ENCODE data around the gene GGT1.
"Not testable (repeated sequence)": the region's sequence is repeated elsewhere in the genome, so short reads cannot be mapped to it uniquely, and the experiment has no call there.

GGT1 gene

GRCh38 chr22:24599958-24600715 lies 2.9 kb upstream of the GGT1 start:
- DNase-seq (ENCODE audit: low read depth): not testable (repeated sequence)

DNA sequence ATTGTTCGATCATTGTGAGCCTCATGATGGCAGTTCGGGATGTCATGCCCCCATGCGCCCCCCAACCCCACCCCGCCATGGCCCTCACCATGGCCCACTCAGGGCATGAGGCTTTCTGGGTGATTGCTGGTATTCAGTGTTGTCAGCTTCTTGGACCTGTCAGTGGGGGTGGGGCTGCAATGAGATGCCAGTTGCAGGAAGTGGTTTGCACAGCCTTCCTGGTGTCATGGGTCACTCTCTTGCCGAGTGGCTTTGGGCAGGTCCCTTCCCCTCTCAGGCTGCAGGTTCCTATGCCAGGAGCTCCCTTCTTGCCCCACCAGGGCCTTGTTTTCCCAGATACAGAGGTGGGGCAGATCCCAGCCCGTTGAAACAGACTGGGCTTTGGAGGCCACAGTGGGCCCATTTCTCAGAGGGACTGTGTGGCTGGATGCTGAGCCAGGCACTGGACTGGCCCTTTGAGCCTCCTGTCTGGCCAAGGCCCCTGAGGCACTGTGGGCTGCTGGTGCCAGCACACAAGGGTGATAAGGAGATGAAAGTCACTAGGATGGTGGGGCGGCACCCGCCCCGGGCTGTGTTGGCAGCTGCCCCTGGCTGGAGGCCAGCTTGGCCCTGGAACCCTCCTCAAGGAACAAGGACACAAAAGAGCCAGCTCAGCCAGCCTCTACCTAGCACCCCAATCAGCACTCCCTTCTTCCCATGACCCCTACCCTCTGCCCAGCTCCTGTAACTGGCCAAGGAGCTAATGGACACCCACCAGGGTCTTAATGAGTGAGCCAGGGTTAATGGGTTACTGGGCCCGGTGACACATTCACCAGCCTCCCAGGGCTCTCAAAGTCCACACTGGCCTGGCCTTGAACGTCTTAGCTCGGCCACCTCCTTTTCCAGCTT lies 1.5 kb upstream of the GGT1 start:
- DNase-seq (ENCODE audit: low read depth): no peak

GRCh38 chr22:24602105-24602749 lies 766 bp upstream of the GGT1 start:
- not testable (repeated sequence) for DNase-seq (ENCODE audit: low read depth)

DNA sequence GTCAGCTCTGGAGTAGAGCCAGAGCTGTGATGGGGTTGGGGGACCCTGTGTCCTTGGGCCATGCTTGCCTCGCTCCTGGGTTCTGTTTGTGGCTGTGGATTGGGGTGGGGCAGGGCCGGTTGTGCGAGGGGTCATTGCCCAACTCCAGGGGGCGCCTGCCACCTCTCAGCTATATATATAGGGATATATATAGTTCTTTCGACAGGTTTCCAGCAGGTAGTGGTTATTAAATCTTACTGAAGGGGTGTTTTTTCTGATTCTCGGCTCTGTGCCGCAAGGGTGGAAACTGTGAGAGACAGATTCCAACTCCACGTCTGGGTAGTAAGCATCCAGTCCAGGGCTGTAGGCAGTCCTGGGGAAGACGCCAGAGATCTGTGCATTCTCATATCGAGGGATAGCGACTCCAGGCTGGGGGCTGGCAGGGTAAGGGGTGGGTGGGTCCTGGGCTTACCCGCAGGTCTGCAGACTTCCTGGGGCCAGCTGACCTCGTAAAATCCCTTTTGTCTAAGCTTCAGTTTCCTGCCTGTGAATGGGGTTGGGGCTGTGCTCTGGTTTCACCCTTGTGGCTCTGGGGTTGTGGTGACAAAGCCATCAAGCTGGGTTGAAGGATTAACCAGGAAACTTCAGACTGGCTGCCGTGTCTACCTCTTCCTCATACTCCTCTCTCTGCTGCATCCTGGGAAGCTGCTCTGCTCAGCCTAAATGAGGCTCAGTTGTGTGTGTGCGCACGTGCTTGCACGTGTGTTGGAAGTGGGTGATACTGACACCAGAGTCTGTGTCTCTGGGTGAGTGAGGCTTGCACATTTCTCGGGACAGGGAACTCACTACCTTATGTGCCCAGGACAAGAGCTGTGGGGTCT lies 1.0 kb downstream of the GGT1 start:
- DNase-seq (ENCODE audit: low read depth): not testable (repeated sequence)

- not testable (repeated sequence) for DNase-seq (ENCODE audit: low read depth)
Observed at GRCh38 chr22:24606340-24606739, 3.3 kb downstream of the GGT1 start.

- not testable (repeated sequence) for DNase-seq (ENCODE audit: low read depth)
Observed at GRCh38 chr22:24607429-24607983, 4.5 kb downstream of the GGT1 start.

DNA sequence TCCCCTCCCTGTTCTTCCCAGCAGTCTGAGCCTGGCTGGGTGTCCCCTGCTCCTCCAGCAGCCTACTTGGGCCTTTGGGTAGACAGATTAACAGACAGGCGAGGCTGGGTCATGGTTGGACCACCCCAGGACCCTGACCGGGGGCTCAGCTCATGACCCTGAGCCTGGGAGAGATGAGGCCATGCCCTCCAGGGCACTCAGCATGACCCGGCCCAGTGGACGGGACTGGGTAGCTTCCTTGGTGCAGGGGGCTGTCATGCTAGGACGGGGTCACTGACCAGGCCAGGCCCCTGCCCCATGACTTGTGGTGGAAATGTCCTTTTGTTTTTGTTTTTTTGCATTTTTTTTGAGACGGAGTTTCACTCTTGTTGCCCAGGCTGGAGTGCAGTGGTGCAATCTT lies 5.3 kb downstream of the GGT1 start:
- not testable (repeated sequence) for DNase-seq (ENCODE audit: low read depth)

DNA sequence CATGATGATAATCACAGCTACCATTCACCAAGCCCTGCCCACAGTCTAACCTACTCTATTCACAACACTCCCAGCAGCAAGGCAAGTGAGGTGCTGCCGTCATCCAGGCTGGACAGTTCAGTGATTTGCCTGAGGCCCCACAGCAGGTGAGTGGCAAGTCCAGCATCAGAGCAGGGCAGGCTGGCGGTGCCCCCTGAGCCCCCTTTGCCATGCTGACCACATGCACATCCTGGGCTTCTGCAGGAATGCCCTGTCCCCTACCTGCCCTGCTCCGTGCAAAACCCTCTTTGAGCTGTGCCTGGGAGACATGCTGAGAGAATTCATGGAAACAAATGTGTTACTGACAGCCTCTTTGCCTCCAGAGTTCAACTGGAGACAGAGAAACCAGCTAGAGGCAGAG lies 6.9 kb downstream of the GGT1 start:
- DNase-seq (ENCODE audit: low read depth): not testable (repeated sequence)

DNA sequence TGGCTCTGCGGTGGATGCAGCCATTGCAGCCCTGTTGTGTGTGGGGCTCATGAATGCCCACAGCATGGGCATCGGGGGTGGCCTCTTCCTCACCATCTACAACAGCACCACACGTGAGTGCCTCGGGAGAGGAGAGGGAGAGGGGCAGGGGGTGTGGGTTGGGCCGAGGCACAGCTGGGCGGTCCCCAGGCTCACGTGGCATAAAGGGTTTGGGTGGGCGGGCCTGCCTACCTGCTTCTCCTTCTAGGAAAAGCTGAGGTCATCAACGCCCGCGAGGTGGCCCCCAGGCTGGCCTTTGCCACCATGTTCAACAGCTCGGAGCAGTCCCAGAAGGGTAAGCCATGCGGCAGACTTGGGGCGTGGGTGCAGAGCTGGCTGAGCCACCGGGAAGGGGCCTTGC lies 11.8 kb downstream of the GGT1 start:
- DNase-seq (ENCODE audit: low read depth): not testable (repeated sequence)

GRCh38 chr22:24621244-24621643 lies 18.3 kb downstream of the GGT1 start:
- DNase-seq (ENCODE audit: low read depth): not testable (repeated sequence)

- not testable (repeated sequence) for DNase-seq (ENCODE audit: low read depth)
Observed at GRCh38 chr22:24622596-24622995, 19.6 kb downstream of the GGT1 start.

DNA sequence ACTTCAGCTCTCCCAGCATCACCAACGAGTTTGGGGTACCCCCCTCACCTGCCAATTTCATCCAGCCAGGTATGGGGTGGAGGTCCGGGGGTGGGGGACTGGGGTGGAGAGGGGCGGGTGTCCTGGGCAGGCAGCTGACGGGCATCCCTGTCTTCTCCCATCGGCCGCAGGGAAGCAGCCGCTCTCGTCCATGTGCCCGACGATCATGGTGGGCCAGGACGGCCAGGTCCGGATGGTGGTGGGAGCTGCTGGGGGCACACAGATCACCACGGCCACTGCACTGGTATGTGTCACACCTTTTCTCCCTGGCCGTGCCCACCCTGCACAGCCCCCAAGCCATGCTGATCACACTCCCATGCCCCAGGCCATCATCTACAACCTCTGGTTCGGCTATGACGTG lies 24.9 kb downstream of the GGT1 start:
- not testable (repeated sequence) for DNase-seq (ENCODE audit: low read depth)

- DNase-seq (ENCODE audit: low read depth): not testable (repeated sequence)
Observed at GRCh38 chr22:24629069-24629468, 26.1 kb downstream of the GGT1 start.

GRCh38 chr22:24630812-24631427 lies 27.9 kb downstream of the GGT1 start:
- not testable (repeated sequence) for DNase-seq (ENCODE audit: low read depth)

DNA sequence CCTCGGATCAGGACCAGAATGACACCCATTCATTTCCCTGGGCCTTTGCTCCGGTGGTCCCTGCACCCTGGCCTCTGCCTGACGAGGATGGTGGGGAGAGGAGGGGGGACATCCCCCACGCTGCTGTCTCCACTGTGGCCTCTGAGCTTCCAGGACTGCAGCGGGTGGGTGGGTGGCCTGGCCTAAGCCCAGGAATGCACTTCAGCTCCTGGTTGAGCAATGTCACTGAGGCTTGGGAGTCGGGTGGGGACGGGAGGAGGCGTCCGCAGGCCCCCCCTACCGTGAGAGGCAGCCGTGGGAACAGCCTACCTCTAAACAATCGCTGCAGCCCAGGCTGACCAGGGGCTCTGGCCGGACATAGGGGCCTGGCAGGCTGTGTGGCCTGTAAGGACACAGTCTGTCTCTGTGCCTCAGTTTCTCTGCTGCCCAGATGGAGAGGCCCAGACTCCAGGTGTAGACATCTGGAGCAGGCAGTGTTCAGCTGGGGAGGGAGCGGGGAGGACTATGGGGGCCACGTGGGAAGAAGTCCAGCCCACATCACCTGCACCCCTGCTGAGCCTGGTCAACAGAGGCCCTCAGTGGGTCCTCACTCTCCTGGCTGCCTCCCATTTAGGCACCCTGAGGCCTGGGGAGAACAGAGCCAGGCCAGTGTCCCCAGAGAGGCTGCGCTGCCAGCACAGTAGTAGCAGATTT lies 28.6 kb downstream of the GGT1 start:
- not testable (repeated sequence) for DNase-seq (ENCODE audit: low read depth)

DNA sequence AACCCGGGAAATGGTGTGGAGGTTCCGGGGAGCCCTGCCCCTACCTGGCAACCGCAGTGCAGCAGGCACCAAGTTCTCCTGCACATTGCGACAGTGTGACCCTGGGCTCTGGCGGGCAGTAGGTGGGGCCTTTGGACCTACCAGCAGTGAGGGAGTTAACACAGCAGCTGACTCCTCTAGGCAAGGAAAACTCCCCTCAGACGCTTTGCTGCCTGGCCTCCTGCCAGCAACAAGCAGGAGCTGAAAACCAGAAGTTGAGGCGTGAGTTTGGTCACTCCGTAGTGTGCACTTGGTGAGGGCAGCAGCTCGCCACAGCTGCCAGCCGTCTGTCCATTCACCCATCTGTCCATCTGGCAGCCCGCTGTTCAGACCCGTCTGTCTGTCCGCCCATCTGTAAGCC lies 29.6 kb downstream of the GGT1 start:
- DNase-seq (ENCODE audit: low read depth): not testable (repeated sequence)

DNA sequence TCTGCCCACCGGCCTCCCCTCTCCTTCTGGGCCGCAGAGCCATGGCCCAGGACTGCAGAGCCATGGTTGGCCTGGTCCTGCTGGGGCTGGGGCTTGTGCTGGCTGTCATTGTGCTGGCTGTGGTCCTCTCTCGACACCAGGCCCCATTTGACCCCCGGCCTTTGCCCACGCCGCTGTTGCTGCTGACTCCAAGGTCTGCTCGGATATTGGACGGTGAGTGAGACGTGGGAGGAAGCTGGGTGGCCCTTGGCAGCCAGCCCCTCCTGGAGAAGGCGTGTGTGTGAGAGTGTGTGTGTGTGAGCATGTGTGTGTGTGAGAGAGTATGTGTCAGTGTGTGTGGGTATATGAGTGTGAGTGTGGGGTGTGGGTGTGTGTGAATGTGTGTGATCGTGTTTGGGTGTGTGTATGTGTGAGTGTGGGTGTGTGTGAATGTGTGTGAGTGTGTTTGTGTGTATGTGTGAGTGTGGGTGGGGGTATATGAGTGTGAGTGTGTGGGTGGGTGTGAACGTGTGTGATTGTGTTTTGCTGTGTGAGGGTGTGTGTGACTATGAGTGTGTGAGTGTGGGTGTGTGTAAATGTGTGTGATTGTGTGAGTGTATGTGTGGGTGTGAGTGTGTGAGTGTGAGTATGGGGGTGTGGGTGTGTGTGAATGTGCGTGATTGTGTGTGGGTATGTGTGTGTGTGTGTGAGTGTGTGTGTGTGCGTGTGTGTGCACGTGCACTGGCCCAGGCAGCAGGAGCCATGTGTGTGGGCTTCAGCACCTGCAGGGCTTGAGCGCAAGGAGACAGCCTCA lies 30.4 kb downstream of the GGT1 start:
- not testable (repeated sequence) for DNase-seq (ENCODE audit: low read depth)

GRCh38 chr22:24634776-24635389 lies 31.9 kb downstream of the GGT1 start:
- not testable (repeated sequence) for DNase-seq (ENCODE audit: low read depth)

- not testable (repeated sequence) for DNase-seq (ENCODE audit: low read depth)
Observed at GRCh38 chr22:24636513-24636912, 33.5 kb downstream of the GGT1 start.

Measured in HS-5 (cell line).